Nephron progenitor cell (in vitro differentiated cells): Measurements from ENCODE around the gene ACVR1B.

Experiments
- DNase-seq: peaks from one replicate; pipeline ENCODE4 v3.0.0; 2021
- H3K27ac Mint-ChIP-seq: 2 replicates; pipeline ENCODE4 v1.8.0; 2021; ENCODE audit warnings: mild to moderate bottlenecking, moderate library complexity, mixed read lengths
- H3K27me3 Mint-ChIP-seq: 2 replicates; pipeline ENCODE4 v1.8.0; 2021; ENCODE audit warnings: mild to moderate bottlenecking, low read depth, mixed read lengths; ENCODE audit not compliant: poor library complexity
- H3K36me3 Mint-ChIP-seq: 2 replicates; pipeline ENCODE4 v1.8.0; 2021; ENCODE audit warnings: low read depth, mixed read lengths
- H3K4me1 Mint-ChIP-seq: 2 replicates; pipeline ENCODE4 v1.8.0; 2021; ENCODE audit warnings: mixed read lengths
- H3K4me3 Mint-ChIP-seq: 2 replicates; pipeline ENCODE4 v1.8.0; 2021; ENCODE audit warnings: mild to moderate bottlenecking, moderate library complexity, mixed read lengths
- H3K9me3 Mint-ChIP-seq: 2 replicates; pipeline ENCODE4 v1.8.0; 2021; ENCODE audit warnings: mild to moderate bottlenecking, moderate library complexity, mixed read lengths
- CTCF ChIP-seq: fragments of 200-600 bp; sonication (generic); IDR thresholded peaks from 2 replicates; pipeline ENCODE4 v1.5.0; 2021; ENCODE audit warnings: antibody characterized with exemption

ACVR1B gene

GRCh38 chr12:51938726-51939125 is 12.8 kb upstream of the ACVR1B start:
- Mint-ChIP-seq H3K9me3 (peaks cover 6% of the 10 kb centered on the region), H3K4me1 (peaks cover 31% of the 10 kb centered on the region), H3K27ac (no peak overlapping the region), H3K4me3 (no peak overlapping the region), H3K36me3 (no peaks in the 10 kb centered on the region), H3K27me3 (peaks cover 19% of the 10 kb centered on the region)
- DNase-seq, result no peak
- no peak for TF ChIP-seq CTCF

GRCh38 chr12:51941011-51941581 is 10.4 kb upstream of the ACVR1B start:
- Mint-ChIP-seq H3K4me3 (no peak overlapping the region), H3K27me3 (peaks cover 15% of the 10 kb centered on the region), H3K27ac (no peak overlapping the region), H3K9me3 (peaks cover 30% of the 10 kb centered on the region), H3K36me3 (peaks cover 8% of the 10 kb centered on the region), H3K4me1 (peaks cover 24% of the 10 kb centered on the region)
- DNase-seq, result no peak
- TF ChIP-seq CTCF, result no peak

GRCh38 chr12:51941604-51942003 is 9.9 kb upstream of the ACVR1B start:
- Mint-ChIP-seq H3K36me3 (peaks cover 8% of the 10 kb centered on the region), H3K9me3 (peaks cover 35% of the 10 kb centered on the region), H3K4me3 (no peak overlapping the region), H3K4me1 (peaks cover 24% of the 10 kb centered on the region), H3K27ac (no peak overlapping the region), H3K27me3 (peaks cover 15% of the 10 kb centered on the region)
- TF ChIP-seq CTCF, result no peak
- no peak for DNase-seq

- peaks cover 24% of the 10 kb centered on the region for H3K4me1 Mint-ChIP-seq
- H3K27ac Mint-ChIP-seq, result peak overlapping the region; percentile 46
Measured at GRCh38 chr12:51942056-51942455, 9.4 kb upstream of the ACVR1B start.

GRCh38 chr12:51942501-51943000 is 8.9 kb upstream of the ACVR1B start:
- Mint-ChIP-seq H3K36me3 (peaks cover 8% of the 10 kb centered on the region), H3K9me3 (peaks cover 35% of the 10 kb centered on the region), H3K4me1 (peaks cover 24% of the 10 kb centered on the region), H3K27me3 (peaks cover 20% of the 10 kb centered on the region), H3K4me3 (no peak overlapping the region), H3K27ac (no peak overlapping the region)
- no peak for TF ChIP-seq CTCF
- DNase-seq, result no peak

More at GRCh38 chr12:51942056-51942455, 9.4 kb upstream of the ACVR1B start:
- DNase-seq, result no peak
- Mint-ChIP-seq H3K27me3 (peaks cover 15% of the 10 kb centered on the region), H3K4me3 (no peak overlapping the region), H3K9me3 (peaks cover 35% of the 10 kb centered on the region), H3K36me3 (peaks cover 8% of the 10 kb centered on the region)
- no peak for TF ChIP-seq CTCF

GRCh38 chr12:51943346-51943745 is 8.2 kb upstream of the ACVR1B start:
- Mint-ChIP-seq H3K27me3 (peaks cover 28% of the 10 kb centered on the region), H3K27ac (no peak overlapping the region), H3K4me3 (no peak overlapping the region), H3K4me1 (peaks cover 24% of the 10 kb centered on the region), H3K36me3 (peaks cover 8% of the 10 kb centered on the region), H3K9me3 (peaks cover 35% of the 10 kb centered on the region)
- TF ChIP-seq CTCF, result no peak
- DNase-seq, result no peak
